OCI-LY7 (cell line): ENCODE results near the gene BASP1. TPM values are rescaled to one million over a fixed set of nuclear protein-coding genes. Genes with fewer than 3 reads are reported as not detected.
A peak's percentile ranks its signal among the peaks of the same experiment; 100 is the strongest.

Experiments used
- BruUV-seq: library from RNA; stranded (reverse); fragments of 400-500 nt; replicated peaks from 2 replicates; lab custom pipeline; 2021; lab: Mats Ljungman, UMichigan
- CTCF ChIA-PET: fragments of 300-600 bp; sonication (Branson Sonifier 250); formaldehyde crosslinking; loops from one replicate; lab custom pipeline; 2022; ENCODE audit warnings: antibody characterized with exemption; ENCODE audit not compliant: unreplicated experiment; lab: Charles Lee
- POLR2A ChIA-PET: fragments of 300-600 bp; sonication (Branson Sonifier 250); formaldehyde crosslinking; loops from one replicate; lab custom pipeline; 2022; ENCODE audit warnings: antibody characterized with exemption; lab: Charles Lee
- DNase-seq: peaks from one replicate; pipeline ENCODE4 v3.0.0-alpha.2; 2015; ENCODE audit warnings: low spot score
- H2AFZ ChIP-seq: fragments of 200-600 bp; sonication (generic), shearing (Covaris generic); 2 replicates; pipeline ENCODE4 v1.6.1; 2014; ENCODE audit warnings: mild to moderate bottlenecking, antibody characterized with exemption, low read length, moderate library complexity
- H3K27ac ChIP-seq: fragments of 200-600 bp; sonication (generic); 2 replicates; pipeline ENCODE4 v1.5.1; 2014; ENCODE audit warnings: mixed run types, low read depth, mild to moderate bottlenecking, moderate library complexity, low read length, inconsistent platforms; ENCODE audit not compliant: poor library complexity, severe bottlenecking
- H3K36me3 ChIP-seq: fragments of 200-600 bp; sonication (generic); 2 replicates; pipeline ENCODE4 v1.6.1; 2014; ENCODE audit warnings: mild to moderate bottlenecking, antibody characterized with exemption, low read length, moderate library complexity, mixed read lengths; ENCODE audit not compliant: insufficient read depth
- H3K4me1 ChIP-seq: fragments of 200-600 bp; sonication (generic); 2 replicates; pipeline ENCODE4 v1.5.1; 2014; ENCODE audit warnings: mild to moderate bottlenecking, low read length; ENCODE audit not compliant: insufficient read depth, poor library complexity, severe bottlenecking
- H3K4me2 ChIP-seq: fragments of 200-600 bp; sonication (generic); 2 replicates; pipeline ENCODE4 v1.6.1; 2014; ENCODE audit warnings: mild to moderate bottlenecking, low read length
- H3K4me3 ChIP-seq: fragments of 200-600 bp; sonication (generic); 2 replicates; pipeline ENCODE4 v1.5.1; 2014; ENCODE audit warnings: mild to moderate bottlenecking, low read depth, low read length; ENCODE audit not compliant: poor library complexity, severe bottlenecking
- H3K79me2 ChIP-seq: fragments of 200-600 bp; sonication (generic); 2 replicates; pipeline ENCODE4 v1.6.1; 2016; ENCODE audit warnings: low read depth, mild to moderate bottlenecking, low read length, moderate library complexity, mixed read lengths; ENCODE audit not compliant: insufficient read depth
- H3K9me2 ChIP-seq: fragments of 200-600 bp; sonication (generic); 2 replicates; pipeline ENCODE4 v1.6.1; 2016; ENCODE audit warnings: mild to moderate bottlenecking, low read length, mixed read lengths; ENCODE audit not compliant: insufficient read depth
- H3K9me3 ChIP-seq: fragments of 200-600 bp; sonication (generic); 2 replicates; pipeline ENCODE4 v1.6.1; 2014; ENCODE audit warnings: mild to moderate bottlenecking, mixed run types, low read length, mixed read lengths
- H4K20me1 ChIP-seq: fragments of 200-600 bp; sonication (generic); 2 replicates; pipeline ENCODE4 v1.6.1; 2014; ENCODE audit warnings: mild to moderate bottlenecking, antibody characterized with exemption, low read length, moderate library complexity, mixed read lengths; ENCODE audit not compliant: insufficient read depth
- CTCF ChIP-seq: fragments of 200-600 bp; sonication (generic); conservative IDR thresholded peaks from 2 replicates; pipeline ENCODE4 v1.5.1; 2014; ENCODE audit warnings: mild to moderate bottlenecking, antibody characterized with exemption, low read length, moderate library complexity, mixed read lengths
- EZH2phosphoT487 ChIP-seq: fragments of 200-600 bp; sonication (generic); IDR thresholded peaks from 2 replicates; pipeline ENCODE4 v1.6.1; 2018; ENCODE audit warnings: low read depth, borderline replicate concordance, mild to moderate bottlenecking, mixed run types, antibody characterized with exemption, low read length, moderate library complexity, mixed read lengths
- intact Hi-C: fragments of 100-400 bp; cut with micrococcal nuclease; formaldehyde crosslinking; loops from one replicate; pipeline ENCODE4 v1.10.0; 2022; ENCODE audit not compliant: unreplicated experiment
- total RNA-seq, 2 experiments: library from RNA; depleted of rRNA in 1 of 2; stranded (reverse); fragments of >200 nt in 1 of 2; shearing (Covaris generic) in 1 of 2; gene quantifications; 2 replicates each; pipeline ENCODE4 v1.2.3, GENCODE V29; 2014 to 2022

The BASP1 gene
- total RNA-seq, 2 experiments from 2014 or later, result 23.4 to 64.8 TPM

- Histone ChIP-seq H3K9me3 (peaks cover 8% of the 10 kb centered on the region; the same call in 1 of the 2 replicates), H3K27ac (no peak overlapping the region), H3K4me1 (peaks cover 76% of the 10 kb centered on the region), H3K79me2 (peaks cover 74% of the 10 kb centered on the region), H3K4me3 (no peak overlapping the region), H2AFZ (no peak overlapping the region), H4K20me1 (no peaks in the 10 kb centered on the region), H3K4me2 (peak overlapping the region; percentile 52), H3K9me2 (no peaks in the 10 kb centered on the region), H3K36me3 (peaks cover 37% of the 10 kb centered on the region)
- POLR2A ChIA-PET, result interaction anchor here (0.7 to 6.5 kb wide), 7 partner anchors 10 to 107 kb away, joined by 3 to 55 read pairs (median 3); no protein-coding TSS in a partner anchor
- no peak for TF ChIP-seq CTCF
- TF ChIP-seq EZH2phosphoT487, result no peak
- BruUV-seq, result no TSS peak
- intact Hi-C loops, result no loop called here
- CTCF ChIA-PET, result no interaction called here
- no peak for DNase-seq
Measured at GRCh38 chr5:17272111-17272510, 54.7 kb downstream of the BASP1 start.

GRCh38 chr5:17275289-17276158 is 58.1 kb downstream of the BASP1 start:
- H3K9me2 ChIP-seq, result no peaks in the 10 kb centered on the region
- TF ChIP-seq EZH2phosphoT487, result no peak
- no peak for TF ChIP-seq CTCF
- intact Hi-C loops, result no loop called here
- H3K4me1 ChIP-seq, result peaks cover 77% of the 10 kb centered on the region
- H4K20me1 ChIP-seq, result no peaks in the 10 kb centered on the region
- H3K9me3 ChIP-seq, result peaks cover 6% of the 10 kb centered on the region; the same call in 1 of the 2 replicates
- peaks cover 46% of the 10 kb centered on the region; the same call in 1 of the 2 replicates for H3K79me2 ChIP-seq
- BruUV-seq, result no TSS peak
- peak overlapping the region; percentile 60; the same call in 1 of the 2 replicates for H3K4me2 ChIP-seq
- H3K36me3 ChIP-seq, result peaks cover 47% of the 10 kb centered on the region
- no peak overlapping the region for H3K27ac ChIP-seq
- CTCF ChIA-PET, result interaction anchor here (0.6 kb wide), 1 partner anchor 1490 kb away, joined by 3 read pairs; no protein-coding TSS in a partner anchor
- no peak overlapping the region for H2AFZ ChIP-seq
- no peak for DNase-seq
- POLR2A ChIA-PET, result interaction anchor here (0.7 to 1.4 kb wide), 2 partner anchors 20 to 40 kb away, joined by 3 read pairs; no protein-coding TSS in a partner anchor
- no peak overlapping the region for H3K4me3 ChIP-seq
